Activated naive CD4-positive, alpha-beta T cell treated with anti-CD3 and anti-CD28 coated beads, Interleukin-2, amount 50 U/mL, for 16 hours (primary cell): Measurements from ENCODE around the gene B3GAT3.
"Not testable (repeated sequence)": the region's sequence is repeated elsewhere in the genome, so short reads cannot be mapped to it uniquely, and the experiment has no call there.

Experiments used
- DNase-seq: peaks from one replicate; pipeline ENCODE4 v3.0.0-alpha.2; 2020

The B3GAT3 gene

GRCh38 chr11:62621567-62622470 lies at the start of gene B3GAT3:
Gene B3GAT3 (minus strand): TSS chr11:62621986. CDS start chr11:62621947, 39 bp downstream.
- DNase-seq, result peak; percentile 93

GRCh38 chr11:62671236-62671607 lies 49.4 kb upstream of the B3GAT3 start:
- DNase-seq, result no peak

DNA sequence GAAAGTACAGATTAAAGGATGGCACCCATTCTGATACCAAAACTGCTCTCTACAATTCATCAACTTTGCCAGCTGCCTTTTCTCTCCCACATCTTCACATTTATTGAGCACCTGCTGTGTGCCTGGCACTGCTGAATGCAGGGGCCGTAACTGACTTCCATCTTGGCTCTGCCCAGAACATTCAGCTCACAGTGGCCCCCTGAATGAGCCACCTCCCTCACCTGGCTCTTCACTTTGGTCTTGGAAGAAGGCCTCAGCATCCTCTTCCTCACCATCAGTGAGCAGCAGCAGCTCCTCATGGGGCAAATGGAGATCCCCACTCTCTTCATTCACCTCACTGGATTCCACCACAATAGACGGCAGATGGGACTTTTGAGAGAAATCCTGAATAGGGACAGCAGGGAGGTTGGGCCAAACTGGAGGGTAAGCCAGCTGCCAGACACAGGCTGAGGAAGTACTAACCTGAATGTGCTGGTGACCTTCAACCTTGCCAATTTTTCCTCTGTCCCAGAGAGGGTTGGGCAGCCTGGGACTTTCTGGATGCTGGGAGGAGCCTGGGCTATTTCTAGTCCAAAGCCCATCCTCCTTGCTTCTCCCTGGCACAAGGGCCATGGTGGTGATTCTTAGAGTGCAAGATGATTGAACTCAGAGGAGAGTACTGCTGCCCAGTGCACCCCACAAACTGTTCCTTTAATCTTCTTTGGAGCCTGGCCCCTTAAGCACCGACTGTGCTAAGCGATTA lies 47.8 kb upstream of the B3GAT3 start:
- DNase-seq, result no peak

GRCh38 chr11:62667460-62667859 lies 45.7 kb upstream of the B3GAT3 start:
- no peak for DNase-seq

GRCh38 chr11:62666259-62666926 lies 44.6 kb upstream of the B3GAT3 start:
- no peak for DNase-seq

DNA sequence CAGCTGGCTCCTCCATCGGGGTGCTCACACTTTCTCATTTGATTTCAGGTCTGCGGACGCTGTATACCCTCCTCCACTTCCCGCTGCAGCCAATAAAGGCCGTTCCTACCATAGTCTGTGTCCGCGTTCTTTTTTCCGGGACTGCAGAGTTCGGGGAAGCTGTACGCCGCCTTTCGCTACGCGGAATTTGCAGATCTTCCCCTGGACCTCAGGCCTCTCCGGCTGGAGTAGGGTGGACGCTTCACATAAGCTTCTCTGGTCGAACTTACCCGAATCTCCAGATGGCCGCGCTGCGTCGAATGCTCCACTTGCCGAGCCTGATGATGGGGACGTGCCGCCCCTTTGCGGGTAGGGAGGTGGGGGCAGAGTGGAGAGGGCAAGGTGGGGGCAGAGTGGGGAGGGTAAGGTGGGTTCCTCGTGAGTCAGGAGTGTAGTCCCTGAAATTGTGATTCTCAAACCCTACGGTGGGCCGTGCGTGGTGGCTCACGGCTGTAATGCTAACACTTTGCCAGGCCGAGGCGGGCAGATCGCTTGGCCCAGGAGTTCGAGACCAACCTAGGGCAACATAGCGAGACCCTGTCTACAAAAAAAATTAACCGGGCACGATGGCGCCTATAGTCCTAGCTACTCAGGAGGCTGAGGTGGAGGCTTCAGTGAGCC lies 43.9 kb upstream of the B3GAT3 start:
- DNase-seq, result peak; percentile 68

- DNase-seq, result peak; percentile 95
These were observed 43.4 kb upstream of the B3GAT3 start, which contains the start of the genes C11orf98 and CSKMT for GRCh38 chr11:62665075-62665598. Gene C11orf98 (minus strand): TSS chr11:62665210. CDS start chr11:62665169, 41 bp downstream. Gene CSKMT (plus strand): TSS chr11:62665312. CDS start chr11:62665880, 568 bp downstream.

DNA sequence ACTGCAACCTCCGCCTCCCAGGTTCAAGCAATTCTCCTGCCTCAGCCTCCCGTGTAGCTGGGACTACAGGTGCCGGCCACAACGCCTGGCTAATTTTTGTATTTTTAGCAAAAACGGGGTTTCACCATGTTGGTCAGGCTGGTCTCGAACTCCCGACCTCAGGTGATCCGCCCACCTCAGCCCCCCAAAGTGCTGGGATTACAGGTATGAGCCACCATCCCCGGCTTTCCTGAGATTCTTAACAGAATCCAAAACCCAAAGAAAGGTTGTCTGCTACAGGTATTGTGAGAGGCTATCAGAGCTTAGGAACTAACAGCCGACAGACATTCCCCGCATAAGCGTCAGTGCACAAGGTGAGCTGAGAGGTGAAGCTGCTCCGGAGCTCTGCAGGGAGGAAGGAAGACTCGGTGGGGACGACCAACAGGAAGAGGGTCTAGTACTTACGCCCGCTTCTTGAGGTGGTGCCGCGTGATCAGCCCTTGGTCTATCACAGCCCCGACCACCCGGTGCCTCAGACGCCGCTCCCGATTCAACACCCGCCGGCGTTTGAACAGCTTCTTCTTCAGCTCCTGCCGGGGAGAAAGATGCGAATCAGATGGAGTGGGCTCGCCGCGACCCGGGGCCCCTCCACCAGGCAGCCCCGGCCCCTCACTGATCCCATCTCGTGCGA lies 42.8 kb upstream of the B3GAT3 start:
- peak; percentile 64 for DNase-seq

- no peak for DNase-seq
These were observed 35.1 kb upstream of the B3GAT3 start for GRCh38 chr11:62656796-62657429.

DNA sequence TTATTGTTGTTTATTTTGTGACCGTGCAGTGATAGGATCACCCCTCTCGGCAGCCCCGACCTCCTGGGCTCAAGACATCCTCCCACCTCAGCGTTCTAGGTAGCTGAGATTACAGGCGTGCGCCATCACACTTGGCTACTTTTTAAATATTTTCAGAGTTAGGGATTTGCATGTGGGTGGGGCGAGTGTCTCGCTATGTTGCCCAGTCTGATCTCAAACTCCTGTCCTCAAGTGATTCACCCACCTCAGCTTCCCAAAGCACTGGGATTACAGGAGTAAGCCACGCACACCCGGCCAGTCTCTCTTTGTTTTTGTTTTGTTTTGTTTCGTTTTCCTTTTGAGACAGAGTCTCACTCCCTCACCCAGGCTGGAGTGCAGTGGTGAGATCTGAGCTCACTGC lies 32.5 kb upstream of the B3GAT3 start:
- no peak for DNase-seq

DNA sequence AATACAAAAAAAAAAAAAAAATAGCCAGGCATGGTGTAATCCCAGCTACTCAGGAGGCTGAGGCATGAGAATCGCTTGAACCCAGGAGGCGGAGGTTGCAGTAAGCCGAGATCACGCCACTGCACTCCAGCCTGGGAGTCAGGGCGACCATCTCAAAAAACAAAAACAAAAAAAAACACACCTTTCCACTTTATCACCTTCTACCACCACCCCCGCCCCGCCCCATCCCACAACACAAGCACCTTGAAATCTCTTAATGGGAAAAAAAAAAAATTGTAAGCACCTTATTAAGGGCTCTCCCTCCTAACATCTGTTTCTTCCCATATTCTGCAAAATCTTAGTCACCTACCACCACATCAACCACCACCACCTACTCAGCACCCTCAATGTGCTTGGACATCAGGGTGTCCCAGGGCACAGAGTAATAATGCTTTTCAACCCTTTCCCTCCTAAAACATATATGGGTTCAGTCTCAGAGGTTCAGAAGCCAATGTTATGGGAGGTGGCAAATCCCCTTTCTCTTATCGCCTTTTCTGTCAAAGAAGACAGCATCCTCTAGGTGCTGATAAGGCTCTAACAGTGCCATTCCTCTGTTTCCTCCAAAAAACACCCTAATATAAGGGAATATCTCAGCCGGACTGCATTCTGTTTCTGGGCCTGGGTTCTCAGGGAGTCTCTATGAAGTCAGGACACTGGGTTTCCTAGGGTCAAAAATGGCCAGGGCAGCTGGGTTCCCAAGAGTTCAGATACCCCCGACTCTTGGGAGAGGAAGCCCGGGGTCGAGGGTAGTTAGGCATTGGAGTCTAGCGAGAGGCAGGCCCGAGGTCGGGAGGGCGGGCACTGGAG lies 30.6 kb upstream of the B3GAT3 start:
- no peak for DNase-seq

DNA sequence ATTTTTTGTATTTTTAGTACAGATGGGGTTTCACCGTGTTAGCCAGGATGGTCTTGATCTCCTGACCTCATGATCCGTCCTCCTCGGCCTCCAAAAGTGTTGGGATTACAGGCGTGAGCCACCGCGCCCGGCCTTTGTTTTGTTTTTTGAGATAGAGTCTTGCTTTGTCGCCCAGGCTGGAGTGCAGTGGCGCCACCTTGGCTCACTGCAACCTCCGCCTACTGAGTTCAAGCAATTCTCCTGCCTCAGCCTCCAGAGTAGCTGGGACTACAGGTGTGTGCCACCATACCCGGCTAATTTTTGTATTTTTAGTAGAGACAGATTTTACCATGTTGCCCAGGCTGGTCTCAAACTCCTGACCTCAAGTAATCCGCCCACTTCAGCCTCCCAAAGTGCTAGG lies 28.5 kb upstream of the B3GAT3 start:
- DNase-seq, result not testable (repeated sequence)

- no peak for DNase-seq
These were observed 27.7 kb upstream of the B3GAT3 start for GRCh38 chr11:62649486-62649885.

DNA sequence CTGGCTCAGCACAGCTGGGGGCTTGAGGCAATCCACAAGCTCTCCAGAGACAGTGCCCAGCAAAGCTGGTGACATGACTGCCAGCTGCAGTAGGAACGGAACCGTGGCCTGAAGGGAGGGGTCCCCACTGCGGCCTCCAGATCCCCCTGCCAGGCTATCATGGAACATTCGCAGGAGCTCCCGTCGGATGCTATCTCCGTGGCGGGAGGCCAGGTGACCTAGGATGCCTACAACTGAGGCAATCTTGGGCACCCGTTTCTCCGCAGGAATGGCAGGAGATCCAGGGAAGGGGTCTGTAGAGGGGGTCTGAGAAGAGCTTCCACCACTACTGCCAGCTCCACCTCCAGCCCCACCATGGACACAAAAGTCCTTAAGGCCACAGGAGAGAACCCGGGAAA lies 27.2 kb upstream of the B3GAT3 start:
- no peak for DNase-seq

DNA sequence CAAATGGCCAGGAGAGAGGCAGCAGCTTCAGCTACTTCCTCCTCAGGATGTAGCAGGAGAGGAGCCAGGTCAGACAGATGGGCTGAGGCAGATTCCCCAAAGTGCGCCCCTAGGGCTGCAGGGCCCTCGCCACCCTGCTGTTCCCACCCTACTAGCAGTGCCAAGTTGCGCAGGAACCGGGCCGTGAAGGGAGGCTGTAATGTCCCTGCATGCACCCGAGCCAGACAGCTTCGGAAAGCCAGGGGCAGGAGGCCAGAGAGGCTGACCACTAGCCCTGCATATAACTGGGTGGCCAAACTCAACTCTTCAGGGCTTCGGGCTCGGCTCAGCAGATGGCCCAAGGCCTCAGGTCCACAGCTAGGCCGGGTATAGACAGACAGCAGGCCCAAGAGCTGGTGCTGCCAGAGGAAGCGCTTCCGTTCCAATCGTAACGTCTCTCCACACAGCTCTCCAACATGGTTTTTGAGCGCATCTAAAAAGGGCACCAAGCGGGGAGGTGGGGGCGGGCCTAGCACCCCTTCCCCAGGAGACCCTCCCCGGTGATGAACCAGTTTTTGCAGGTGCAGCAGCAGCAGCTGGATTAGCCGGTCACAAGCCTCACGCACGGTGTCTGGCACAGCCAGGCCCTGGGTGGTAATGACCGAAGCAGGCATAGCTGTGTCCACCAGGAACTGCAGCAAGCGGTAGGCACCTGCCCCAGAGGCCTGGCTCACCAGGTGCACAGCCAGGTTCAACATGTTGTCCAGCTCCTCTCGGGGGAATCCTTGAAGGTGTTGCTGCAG lies 26.6 kb upstream of the B3GAT3 start:
- no peak for DNase-seq

GRCh38 chr11:62647609-62648005 lies 25.8 kb upstream of the B3GAT3 start:
- no peak for DNase-seq

DNA sequence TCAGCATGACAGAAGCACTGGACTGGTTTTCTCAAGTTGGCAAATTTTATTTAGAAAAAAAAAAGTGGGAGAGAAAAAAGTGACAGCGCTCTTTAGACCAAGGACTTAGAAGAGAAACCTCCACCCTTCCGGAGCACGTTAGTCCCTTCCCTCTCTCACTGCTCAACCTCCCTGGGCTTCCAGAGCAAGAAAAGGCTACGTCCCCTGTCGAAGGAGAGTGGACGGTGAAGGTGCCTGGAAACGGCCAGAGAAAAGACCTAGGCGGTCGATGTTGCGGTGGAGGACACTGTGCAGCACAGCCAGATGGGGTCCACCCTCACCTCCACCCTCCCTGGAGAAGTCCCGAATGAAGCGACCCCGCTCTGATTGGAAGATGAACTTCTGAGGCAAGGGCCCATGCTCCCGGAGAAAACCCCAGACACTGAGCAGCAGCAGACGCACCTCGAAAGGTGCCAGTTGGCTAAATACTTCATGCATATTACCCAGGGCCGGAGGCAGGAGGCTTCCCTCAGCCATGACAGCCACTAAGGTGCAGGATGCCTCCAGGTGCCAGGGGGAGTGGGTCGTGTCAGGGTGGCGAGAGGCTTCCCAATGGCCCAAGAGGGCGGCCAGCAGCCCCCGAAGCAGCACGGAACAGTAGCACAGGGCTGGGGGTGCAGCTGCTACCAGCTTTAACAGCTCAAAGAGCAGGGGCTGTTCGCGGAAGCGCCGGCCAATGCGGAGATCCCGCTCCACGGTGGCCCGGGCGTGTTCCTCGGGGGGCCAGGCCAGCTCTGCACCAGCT lies 25.2 kb upstream of the B3GAT3 start:
- DNase-seq, result no peak

DNA sequence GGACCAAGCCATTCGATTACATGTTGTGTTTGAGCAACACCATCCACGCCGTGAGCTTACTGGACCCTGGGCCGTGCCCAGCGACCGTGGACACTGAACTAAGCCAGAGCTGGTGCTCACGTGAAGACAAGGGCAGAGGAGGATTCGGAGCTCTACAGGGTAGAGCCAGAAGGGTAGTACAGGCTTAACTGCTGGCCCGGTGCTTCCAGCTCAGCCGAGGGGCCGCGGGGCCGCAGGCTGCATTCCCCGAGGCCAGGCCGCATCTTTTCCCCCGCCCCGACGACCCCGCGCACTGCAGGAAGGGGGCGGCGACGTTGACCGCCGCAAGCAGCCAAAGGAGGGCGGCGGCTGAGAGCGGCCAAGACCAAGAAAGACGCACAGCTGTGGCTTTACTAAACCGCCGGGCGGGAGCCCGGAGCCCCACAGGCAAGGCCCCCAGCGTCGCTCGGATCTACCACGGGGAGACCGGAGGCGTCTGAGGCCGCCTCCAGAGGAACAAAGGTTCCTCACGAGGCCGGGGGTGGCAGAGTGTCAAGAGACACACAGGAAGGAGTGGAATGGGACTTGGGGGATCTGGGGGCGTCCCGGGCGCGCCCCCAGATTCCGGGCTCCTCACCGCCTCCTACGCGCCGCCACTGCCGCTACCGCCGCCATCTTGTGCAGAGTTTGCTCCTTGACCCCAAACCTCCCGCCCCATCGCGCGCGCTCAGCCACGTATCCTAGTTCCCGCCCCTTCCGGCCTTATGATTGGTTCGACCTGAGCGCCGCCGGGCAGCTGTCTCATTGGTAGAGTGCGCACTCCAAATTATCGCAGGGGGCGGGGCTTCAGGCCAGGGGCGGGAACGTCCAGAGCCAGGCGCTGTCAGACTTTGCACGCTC lies 24.4 kb upstream of the B3GAT3 start, which contains the start of gene GANAB:
TSS of gene GANAB (minus strand) at position 668 of the 879 bp plus-strand sequence. CDS start at position 654, 14 bp downstream.
- peak; percentile 99 for DNase-seq
